ENCODE measurements around the gene GRM8.

The GRM8 gene

GRCh38 chr7:127254163-127254684, 1.5 kb upstream of the GRM8 start:
- H3K27me3 ChIP-seq (ENCODE audit: control insufficient read depth, insufficient read depth, low read length): peaks cover 36% of the 10 kb centered on the region

GRCh38 chr7:127253281-127254162, 781 bp upstream of the GRM8 start:
- Histone ChIP-seq H3K36me3 (ENCODE audit: control insufficient read depth, insufficient read depth, low read length) (no peaks in the 10 kb centered on the region), H3K27ac (ENCODE audit: low read length) (no peak overlapping the region), H3K9me3 (ENCODE audit: control insufficient read depth, insufficient read depth, low read length) (no peaks in the 10 kb centered on the region), H3K4me1 (ENCODE audit: control insufficient read depth, insufficient read depth, low read length) (no peaks in the 10 kb centered on the region; the same call in 1 of the 2 replicates), H3K4me3 (ENCODE audit: low read length) (peak overlapping the region; percentile 85), H3K27me3 (ENCODE audit: control insufficient read depth, insufficient read depth, low read length) (peaks cover 40% of the 10 kb centered on the region)
- WGBS (ENCODE audit: insufficient coverage, insufficient read length): no CpG with 5 or more reads among the region's 84 CpGs
- DNase-seq (ENCODE audit: low read depth, low spot score): no peak

More at GRCh38 chr7:127254163-127254684, 1.5 kb upstream of the GRM8 start:
- no CpG with 5 or more reads among the region's 11 CpGs for WGBS (ENCODE audit: insufficient coverage, insufficient read length)
- no peak overlapping the region for H3K27ac ChIP-seq (ENCODE audit: low read length)
- no peaks in the 10 kb centered on the region; the same call in 1 of the 2 replicates for H3K4me1 ChIP-seq (ENCODE audit: control insufficient read depth, insufficient read depth, low read length)
- no peaks in the 10 kb centered on the region for H3K9me3 ChIP-seq (ENCODE audit: control insufficient read depth, insufficient read depth, low read length)
- no peaks in the 10 kb centered on the region for H3K36me3 ChIP-seq (ENCODE audit: control insufficient read depth, insufficient read depth, low read length)
- H3K4me3 ChIP-seq (ENCODE audit: low read length): peak overlapping the region; percentile 85; the same call in 1 of the 2 replicates
- DNase-seq (ENCODE audit: low read depth, low spot score): no peak

- peaks cover 40% of the 10 kb centered on the region for H3K27me3 ChIP-seq (ENCODE audit: control insufficient read depth, insufficient read depth, low read length)
- H3K27ac ChIP-seq (ENCODE audit: low read length): no peak overlapping the region
- H3K4me3 ChIP-seq (ENCODE audit: low read length): peak overlapping the region; percentile 85; the same call in 1 of the 2 replicates
- H3K4me1 ChIP-seq (ENCODE audit: control insufficient read depth, insufficient read depth, low read length): no peaks in the 10 kb centered on the region; the same call in 1 of the 2 replicates
- no peak for DNase-seq (ENCODE audit: low read depth, low spot score)
- no peaks in the 10 kb centered on the region for H3K36me3 ChIP-seq (ENCODE audit: control insufficient read depth, insufficient read depth, low read length)
- H3K9me3 ChIP-seq (ENCODE audit: control insufficient read depth, insufficient read depth, low read length): no peaks in the 10 kb centered on the region
- WGBS (ENCODE audit: insufficient coverage, insufficient read length): no CpG with 5 or more reads among the region's 11 CpGs
These were observed 396 bp downstream of the GRM8 start for GRCh38 chr7:127252377-127252713.

- H3K4me3 ChIP-seq (ENCODE audit: low read length): peak overlapping the region; percentile 85; the same call in 1 of the 2 replicates
- no CpG with 5 or more reads among the region's 81 CpGs for WGBS (ENCODE audit: insufficient coverage, insufficient read length)
These were observed 1.0 kb downstream of the GRM8 start for GRCh38 chr7:127251465-127252376.

GRCh38 chr7:127251036-127251464, 1.7 kb downstream of the GRM8 start:
- Histone ChIP-seq H3K27me3 (ENCODE audit: control insufficient read depth, insufficient read depth, low read length) (peaks cover 40% of the 10 kb centered on the region), H3K36me3 (ENCODE audit: control insufficient read depth, insufficient read depth, low read length) (no peaks in the 10 kb centered on the region), H3K4me1 (ENCODE audit: control insufficient read depth, insufficient read depth, low read length) (no peaks in the 10 kb centered on the region), H3K27ac (ENCODE audit: low read length) (no peak overlapping the region), H3K4me3 (ENCODE audit: low read length) (peak overlapping the region; percentile 85; the same call in 1 of the 2 replicates), H3K9me3 (ENCODE audit: control insufficient read depth, insufficient read depth, low read length) (no peaks in the 10 kb centered on the region)
- DNase-seq (ENCODE audit: low read depth, low spot score): no peak
- no CpG with 5 or more reads among the region's 23 CpGs for WGBS (ENCODE audit: insufficient coverage, insufficient read length)

More at GRCh38 chr7:127251465-127252376, 1.0 kb downstream of the GRM8 start:
- Histone ChIP-seq H3K27me3 (ENCODE audit: control insufficient read depth, insufficient read depth, low read length) (peaks cover 40% of the 10 kb centered on the region), H3K27ac (ENCODE audit: low read length) (no peak overlapping the region), H3K9me3 (ENCODE audit: control insufficient read depth, insufficient read depth, low read length) (no peaks in the 10 kb centered on the region), H3K36me3 (ENCODE audit: control insufficient read depth, insufficient read depth, low read length) (no peaks in the 10 kb centered on the region), H3K4me1 (ENCODE audit: control insufficient read depth, insufficient read depth, low read length) (no peaks in the 10 kb centered on the region)
- no peak for DNase-seq (ENCODE audit: low read depth, low spot score)

- Histone ChIP-seq H3K36me3 (ENCODE audit: control insufficient read depth, insufficient read depth, low read length) (no peaks in the 10 kb centered on the region), H3K4me1 (ENCODE audit: control insufficient read depth, insufficient read depth, low read length) (no peaks in the 10 kb centered on the region), H3K4me3 (ENCODE audit: low read length) (no peak overlapping the region), H3K9me3 (ENCODE audit: control insufficient read depth, insufficient read depth, low read length) (no peaks in the 10 kb centered on the region), H3K27ac (ENCODE audit: low read length) (no peak overlapping the region), H3K27me3 (ENCODE audit: control insufficient read depth, insufficient read depth, low read length) (peaks cover 40% of the 10 kb centered on the region)
- no peak for DNase-seq (ENCODE audit: low read depth, low spot score)
- WGBS (ENCODE audit: insufficient coverage, insufficient read length): no CpG with 5 or more reads among the region's 12 CpGs
These were observed 2.3 kb downstream of the GRM8 start for GRCh38 chr7:127250312-127251035.

GRCh38 chr7:127245607-127246006, 7.1 kb downstream of the GRM8 start:
- Histone ChIP-seq H3K36me3 (ENCODE audit: control insufficient read depth, insufficient read depth, low read length) (no peaks in the 10 kb centered on the region), H3K4me1 (ENCODE audit: control insufficient read depth, insufficient read depth, low read length) (no peaks in the 10 kb centered on the region), H3K27me3 (ENCODE audit: control insufficient read depth, insufficient read depth, low read length) (peaks cover 18% of the 10 kb centered on the region), H3K27ac (ENCODE audit: low read length) (no peak overlapping the region), H3K4me3 (ENCODE audit: low read length) (no peak overlapping the region), H3K9me3 (ENCODE audit: control insufficient read depth, insufficient read depth, low read length) (no peaks in the 10 kb centered on the region)
- WGBS (ENCODE audit: insufficient coverage, insufficient read length): no CpG with 5 or more reads among the region's 1 CpG
- DNase-seq (ENCODE audit: low read depth, low spot score): no peak

GRCh38 chr7:127245002-127245401, 7.7 kb downstream of the GRM8 start:
- no peaks in the 10 kb centered on the region for H3K4me1 ChIP-seq (ENCODE audit: control insufficient read depth, insufficient read depth, low read length)
- no peak overlapping the region for H3K27ac ChIP-seq (ENCODE audit: low read length)
- H3K36me3 ChIP-seq (ENCODE audit: control insufficient read depth, insufficient read depth, low read length): no peaks in the 10 kb centered on the region
- no CpG with 5 or more reads among the region's 3 CpGs for WGBS (ENCODE audit: insufficient coverage, insufficient read length)
- DNase-seq (ENCODE audit: low read depth, low spot score): no peak
- H3K9me3 ChIP-seq (ENCODE audit: control insufficient read depth, insufficient read depth, low read length): no peaks in the 10 kb centered on the region
- peaks cover 12% of the 10 kb centered on the region for H3K27me3 ChIP-seq (ENCODE audit: control insufficient read depth, insufficient read depth, low read length)
- no peak overlapping the region for H3K4me3 ChIP-seq (ENCODE audit: low read length)

- WGBS (ENCODE audit: insufficient coverage, insufficient read length): no CpG with 5 or more reads among the region's 6 CpGs
- no peak for DNase-seq (ENCODE audit: low read depth, low spot score)
- H3K36me3 ChIP-seq (ENCODE audit: control insufficient read depth, insufficient read depth, low read length): no peaks in the 10 kb centered on the region
- H3K27me3 ChIP-seq (ENCODE audit: control insufficient read depth, insufficient read depth, low read length): no peaks in the 10 kb centered on the region
- no peak overlapping the region for H3K27ac ChIP-seq (ENCODE audit: low read length)
- H3K4me1 ChIP-seq (ENCODE audit: control insufficient read depth, insufficient read depth, low read length): no peaks in the 10 kb centered on the region
- no peaks in the 10 kb centered on the region for H3K9me3 ChIP-seq (ENCODE audit: control insufficient read depth, insufficient read depth, low read length)
- no peak overlapping the region for H3K4me3 ChIP-seq (ENCODE audit: low read length)
These were observed 12.9 kb downstream of the GRM8 start for GRCh38 chr7:127239814-127240213.

All from iPS DF 6.9 (cell line).